Measurements from ENCODE around the gene AUH. TPM values are rescaled to one million over a fixed set of nuclear protein-coding genes. Genes with fewer than 3 reads are reported as not detected.

AUH gene
- total and polyA plus RNA-seq, 9 of the 15 experiments (the other 6 are each of a cell fraction or from before 2014, with no cell fraction given), result 3.4 to 29.0 (median 10.1) TPM

GRCh38 chr9:91315191-91315590, 46.5 kb downstream of the AUH start:
- 100% methylated on average over 5 of the region's 5 CpGs for WGBS (ENCODE audit: insufficient coverage, low coverage, missing lambda C conversion rate)
- no peak overlapping the region for H3K4me3 ChIP-seq
- H3K4me1 ChIP-seq (replicated peaks in 1 of 2; ENCODE audit: control insufficient read depth in 2 of 2, insufficient read depth in 2 of 2, low read length in 2 of 2), result no peaks in the 10 kb centered on the region; a peak in 1 of 5 replicates
- ATAC-seq, result no peak
- no peaks in the 10 kb centered on the region for H3K27me3 ChIP-seq (ENCODE audit: control insufficient read depth in 2 of 2, insufficient read depth in 2 of 2, low read length in 2 of 2)
- POLR2A ChIA-PET, result no interaction called here
- in situ Hi-C loops (cut with MboI), result no loop called here
- no peaks in the 10 kb centered on the region for H3K36me3 ChIP-seq (ENCODE audit: control insufficient read depth, insufficient read depth, low read length)
- DNase-seq (ENCODE audit: extremely low read depth in 1 of 4, low spot score in 3 of 4), result no peak
- no peak overlapping the region for H3K27ac ChIP-seq (ENCODE audit: extremely low read depth, low read depth, low read length)
- CTCF ChIA-PET (ENCODE audit: low intra/inter-chr PET ratio), result no interaction called here
- TF ChIP-seq PKNOX1 (IDR thresholded peaks at IDR 0.05), result no peak
- no peak for TF ChIP-seq ZC3H11A (IDR thresholded peaks at IDR 0.05; ENCODE audit: low read depth, low read length)
- no peak for TF ChIP-seq SREBF1 (IDR thresholded peaks at IDR 0.05; ENCODE audit: borderline replicate concordance, low read depth, low read length)
- TF ChIP-seq, protein P1, sequence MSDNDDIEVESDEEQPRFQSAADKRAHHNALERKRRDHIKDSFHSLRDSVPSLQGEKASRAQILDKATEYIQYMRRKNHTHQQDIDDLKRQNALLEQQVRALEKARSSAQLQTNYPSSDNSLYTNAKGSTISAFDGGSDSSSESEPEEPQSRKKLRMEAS (CRISPR knock-in tag; IDR thresholded peaks at IDR 0.05), result no peak
- TF ChIP-seq, protein P2, sequence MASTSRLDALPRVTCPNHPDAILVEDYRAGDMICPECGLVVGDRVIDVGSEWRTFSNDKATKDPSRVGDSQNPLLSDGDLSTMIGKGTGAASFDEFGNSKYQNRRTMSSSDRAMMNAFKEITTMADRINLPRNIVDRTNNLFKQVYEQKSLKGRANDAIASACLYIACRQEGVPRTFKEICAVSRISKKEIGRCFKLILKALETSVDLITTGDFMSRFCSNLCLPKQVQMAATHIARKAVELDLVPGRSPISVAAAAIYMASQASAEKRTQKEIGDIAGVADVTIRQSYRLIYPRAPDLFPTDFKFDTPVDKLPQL (IDR thresholded peaks at IDR 0.05; ENCODE audit: extremely low read depth, insufficient read length), result no peak
- TF ChIP-seq FOXA1 (IDR thresholded peaks at IDR 0.05; ENCODE audit: borderline replicate concordance), result no peak
- TF ChIP-seq CTBP1 (IDR thresholded peaks at IDR 0.05; ENCODE audit: borderline replicate concordance), result no peak
- TF ChIP-seq TOE1 (IDR thresholded peaks at IDR 0.05; ENCODE audit: borderline replicate concordance), result no peak
- TF ChIP-seq TOE1 (CRISPR knock-in tag; IDR thresholded peaks at IDR 0.05; ENCODE audit: borderline replicate concordance, low read depth), result no peak
- no peak for TF ChIP-seq ELK3 (CRISPR knock-in tag; IDR thresholded peaks at IDR 0.05)
- TF ChIP-seq RAD21 (CRISPR knock-in tag; conservative IDR thresholded peaks at IDR 0.05 in 1 of 2, IDR thresholded peaks at IDR 0.05 in 1 of 2), result no peak
- TF ChIP-seq, protein P3, sequence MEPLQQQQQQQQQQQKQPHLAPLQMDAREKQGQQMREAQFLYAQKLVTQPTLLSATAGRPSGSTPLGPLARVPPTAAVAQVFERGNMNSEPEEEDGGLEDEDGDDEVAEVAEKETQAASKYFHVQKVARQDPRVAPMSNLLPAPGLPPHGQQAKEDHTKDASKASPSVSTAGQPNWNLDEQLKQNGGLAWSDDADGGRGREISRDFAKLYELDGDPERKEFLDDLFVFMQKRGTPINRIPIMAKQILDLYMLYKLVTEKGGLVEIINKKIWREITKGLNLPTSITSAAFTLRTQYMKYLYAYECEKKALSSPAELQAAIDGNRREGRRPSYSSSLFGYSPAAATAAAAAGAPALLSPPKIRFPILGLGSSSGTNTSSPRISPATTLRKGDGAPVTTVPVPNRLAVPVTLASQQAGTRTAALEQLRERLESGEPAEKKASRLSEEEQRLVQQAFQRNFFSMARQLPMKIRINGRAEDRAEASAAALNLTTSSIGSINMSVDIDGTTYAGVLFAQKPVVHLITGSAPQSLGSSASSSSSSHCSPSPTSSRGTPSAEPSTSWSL (CRISPR knock-in tag; IDR thresholded peaks at IDR 0.05; ENCODE audit: borderline replicate concordance), result no peak
- TF ChIP-seq SMAD2 (IDR thresholded peaks at IDR 0.05; ENCODE audit: low read depth, low read length), result no peak
- TF ChIP-seq PCBP2 (IDR thresholded peaks at IDR 0.05; ENCODE audit: low read depth, low read length, poor library complexity, severe bottlenecking), result no peak
- H3K79me2 ChIP-seq (ENCODE audit: control insufficient read depth, insufficient read depth, low read length), result no peaks in the 10 kb centered on the region
- H3K9ac ChIP-seq (ENCODE audit: insufficient read depth in 1 of 2, low read depth in 2 of 2, low read length in 2 of 2), result no peak overlapping the region
- BruUV-seq (replicated peaks), result no TSS peak
- intact Hi-C loops (cut with micrococcal nuclease), result no loop called here
- H2AFZ ChIP-seq (ENCODE audit: low read depth, low read length), result no peak overlapping the region
- no peaks in the 10 kb centered on the region for H3K9me1 ChIP-seq (ENCODE audit: control insufficient read depth, insufficient read depth, low read length)
- H4K20me1 ChIP-seq (replicated peaks; ENCODE audit: control insufficient read depth, insufficient read depth, low read length), result no peaks in the 10 kb centered on the region
- FAIRE-seq, result no peak
- H3K4me2 ChIP-seq (ENCODE audit: insufficient read depth, low read length), result no peak overlapping the region
- no peaks in the 10 kb centered on the region for H3K9me3 ChIP-seq (replicated peaks; ENCODE audit: control insufficient read depth, insufficient read depth, low read depth, low read length)

Data from K562 (cell line).